COR-L47 (cell line): ENCODE results near the gene RAB3C.

ENCODE experiments used
- DNase-seq: peaks from one replicate; lab custom pipeline; 2025; lab: John Stamatoyannopoulos, UW

RAB3C gene

DNA sequence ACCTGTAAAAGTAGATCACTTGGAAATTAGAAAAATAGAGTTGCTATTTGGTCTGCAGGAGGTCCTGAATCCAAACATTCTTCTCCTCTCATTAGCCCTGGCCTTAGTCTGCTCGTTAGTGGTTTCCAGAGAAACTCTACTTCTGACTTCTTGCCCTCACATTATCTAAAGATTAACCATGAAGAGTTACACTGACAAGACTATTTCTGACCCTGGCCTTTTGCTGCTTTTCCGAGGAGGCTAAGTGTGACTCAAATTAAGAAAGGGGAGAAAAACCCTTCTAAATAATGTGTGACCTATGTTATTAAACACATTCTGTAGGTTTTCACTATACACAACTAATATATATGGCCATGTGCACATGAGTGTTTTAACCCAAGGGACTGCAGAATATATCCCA, 302.4 kb downstream of the RAB3C start:
- no peak for DNase-seq

DNA sequence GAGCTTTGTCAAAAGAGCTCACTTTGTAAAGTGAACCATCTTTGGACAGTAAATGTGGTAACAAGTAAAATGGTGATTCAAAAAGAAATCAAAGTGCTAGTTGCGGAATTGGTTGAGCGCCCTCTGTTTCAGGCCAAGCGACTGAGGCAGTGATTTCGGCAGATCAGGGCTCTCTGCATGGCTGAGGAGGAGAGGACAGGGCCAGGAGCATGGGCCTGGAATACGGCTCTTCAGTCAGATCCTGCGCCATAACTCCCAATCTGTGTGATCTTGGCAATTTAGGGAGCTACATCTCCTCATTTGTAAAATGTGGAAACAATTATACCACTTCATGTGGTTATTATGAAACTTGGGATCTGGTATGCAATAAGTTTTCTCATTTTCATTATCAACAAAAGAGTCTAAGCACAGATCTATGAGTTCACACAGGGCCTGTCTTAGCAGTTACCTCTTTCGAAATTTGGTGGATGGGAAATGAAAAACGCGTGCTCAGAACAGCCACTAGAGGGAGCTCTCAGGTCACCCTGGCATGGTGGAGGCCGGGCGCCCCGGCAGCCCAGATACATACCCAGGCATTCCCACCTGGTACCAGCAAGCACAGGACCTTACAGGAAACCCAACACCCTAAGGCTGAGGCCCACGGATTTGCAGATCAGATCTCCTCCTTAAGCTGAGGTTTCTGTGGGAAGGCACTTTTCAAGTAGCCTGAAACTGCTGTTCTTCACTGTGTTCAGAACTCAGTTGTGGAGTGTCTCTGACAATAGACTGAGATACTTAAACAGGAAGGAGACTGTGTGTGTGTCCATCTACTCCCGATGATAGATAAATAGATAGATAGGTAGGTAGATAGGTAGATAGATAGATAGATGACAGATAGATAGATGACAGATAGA, 303.7 kb downstream of the RAB3C start:
- DNase-seq = peak; percentile 30

DNA sequence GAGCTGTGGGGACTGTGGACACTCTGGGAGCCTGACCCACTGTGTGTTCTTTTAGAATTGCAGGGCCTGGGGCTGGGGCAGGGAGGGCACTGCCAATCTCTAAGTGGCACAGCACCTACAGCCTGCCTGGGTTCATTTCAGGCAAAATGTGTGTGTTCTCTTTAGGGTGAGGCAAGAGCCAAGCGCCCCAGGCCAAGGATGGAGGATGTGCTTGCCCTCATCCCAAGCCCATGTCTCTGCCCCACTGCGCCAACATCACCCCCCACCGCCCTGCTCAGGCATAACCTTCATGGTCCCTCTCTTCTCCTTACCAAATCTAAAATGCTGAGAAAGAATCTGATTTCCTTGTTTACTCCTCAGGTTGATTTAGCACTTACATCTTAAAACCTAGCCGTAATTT, 304.4 kb downstream of the RAB3C start:
- DNase-seq = no peak

DNA sequence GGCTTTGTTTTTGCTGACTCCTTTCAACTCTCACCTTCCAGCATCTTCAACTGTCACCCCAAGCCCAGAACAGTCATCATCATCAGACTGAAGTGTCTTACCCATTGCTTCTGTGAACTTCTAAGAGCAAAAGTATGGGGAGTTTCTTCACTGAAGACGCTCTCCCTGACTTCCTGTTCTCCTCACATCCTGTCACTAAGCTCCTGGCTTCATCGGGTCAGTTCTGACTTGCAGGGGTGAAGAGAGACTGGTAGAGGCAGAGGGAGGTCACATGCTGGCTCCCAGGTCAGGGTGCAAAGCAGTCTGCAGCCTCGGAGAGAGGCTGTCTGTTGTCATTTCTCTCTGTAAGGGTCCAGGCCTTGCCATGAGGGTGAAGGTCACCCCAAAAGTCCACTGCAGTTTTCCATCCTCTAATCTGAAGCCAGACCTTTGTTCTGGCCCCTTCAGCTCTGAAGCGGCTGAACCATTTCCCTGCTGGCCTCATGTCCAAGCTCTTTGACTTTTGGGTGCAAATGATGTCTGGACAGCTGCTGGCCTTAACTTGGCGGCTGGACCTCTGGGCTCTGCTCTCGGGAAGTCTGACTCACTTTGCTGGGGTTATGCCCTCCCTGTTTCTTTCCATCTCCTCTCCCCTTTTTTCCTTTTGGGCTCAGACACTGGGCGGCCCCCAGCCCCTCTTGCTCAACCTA, 305.0 kb downstream of the RAB3C start:
- no peak for DNase-seq

DNA sequence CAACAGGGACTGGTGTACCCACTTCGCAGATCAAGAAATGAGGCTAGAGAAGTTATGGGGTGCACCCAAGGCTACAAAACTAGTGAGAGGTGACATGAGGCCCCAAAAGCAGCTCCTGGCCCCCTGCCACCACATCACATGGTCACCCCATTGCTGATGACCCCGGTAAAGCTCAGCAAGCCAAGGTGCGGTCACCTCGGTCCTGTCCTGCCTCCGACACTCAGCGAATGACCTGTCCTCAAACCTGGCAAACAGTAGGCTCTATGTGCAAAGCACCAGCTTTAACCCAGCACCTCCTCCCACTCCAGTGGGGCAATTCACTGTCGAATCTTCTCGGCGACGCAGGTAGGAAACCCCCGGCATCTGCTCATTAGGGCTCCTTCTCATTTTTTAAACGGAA, 307.4 kb downstream of the RAB3C start:
- DNase-seq = no peak

DNA sequence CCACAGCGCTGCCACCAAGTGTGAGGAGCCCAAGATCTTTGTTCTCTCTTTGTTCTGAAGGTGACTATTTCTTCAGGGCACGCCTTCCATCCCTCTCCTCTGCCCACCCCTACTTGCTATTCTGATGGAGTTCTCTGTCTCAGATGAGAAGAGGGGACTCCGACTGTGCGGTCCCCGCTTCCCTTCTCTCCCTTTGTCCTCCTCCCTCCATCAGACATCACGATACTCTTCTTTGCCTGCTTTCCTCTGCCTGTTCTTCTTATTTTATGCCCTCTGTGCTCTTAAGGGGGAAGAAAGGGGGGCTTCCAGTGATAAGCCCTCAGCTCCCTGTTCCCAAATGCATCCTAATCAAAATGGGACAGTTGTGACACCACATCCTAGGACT, 307.8 kb downstream of the RAB3C start:
- DNase-seq = no peak

DNA sequence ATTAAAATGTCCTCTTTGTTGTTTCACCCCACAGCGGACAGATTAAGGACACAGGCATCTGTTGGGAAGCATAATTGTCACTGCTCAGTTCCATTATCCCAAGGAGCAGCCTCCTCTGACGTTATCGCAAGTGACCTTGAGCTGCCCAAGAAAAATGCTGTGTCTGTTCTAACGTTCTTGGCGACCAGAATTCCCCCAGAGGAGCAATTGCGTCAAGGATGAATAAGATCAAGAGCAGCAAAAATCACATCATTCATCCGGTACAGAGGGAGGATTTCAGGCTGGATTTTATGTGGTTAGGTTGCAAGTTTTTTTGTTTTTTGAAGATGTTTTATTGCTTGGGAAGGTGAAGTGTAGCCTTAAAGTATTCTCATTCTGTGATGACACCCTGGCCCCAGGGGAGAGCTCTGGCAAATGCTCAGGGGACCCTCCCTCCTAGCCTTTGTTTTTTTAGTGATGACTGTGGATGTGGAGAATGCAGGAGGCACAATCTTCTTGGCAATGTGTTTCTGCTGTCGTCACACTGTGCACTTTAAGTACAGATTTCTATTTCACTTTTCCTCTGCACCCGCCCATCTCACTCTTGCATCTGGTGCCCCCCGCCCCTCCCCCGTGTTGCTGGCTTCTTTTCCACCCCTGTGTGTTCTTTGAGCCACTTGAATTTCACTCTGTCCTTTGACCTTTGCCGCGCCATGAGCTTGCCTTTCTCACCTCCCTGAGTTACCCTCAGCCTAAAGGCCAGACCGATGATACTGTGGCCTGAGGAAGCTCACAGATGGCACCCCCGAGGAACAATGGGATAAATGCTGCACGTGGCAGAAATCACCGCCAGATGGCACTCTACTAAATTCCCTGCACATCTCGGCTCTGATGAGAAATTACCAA, 308.5 kb downstream of the RAB3C start:
- DNase-seq = peak; percentile 57

DNA sequence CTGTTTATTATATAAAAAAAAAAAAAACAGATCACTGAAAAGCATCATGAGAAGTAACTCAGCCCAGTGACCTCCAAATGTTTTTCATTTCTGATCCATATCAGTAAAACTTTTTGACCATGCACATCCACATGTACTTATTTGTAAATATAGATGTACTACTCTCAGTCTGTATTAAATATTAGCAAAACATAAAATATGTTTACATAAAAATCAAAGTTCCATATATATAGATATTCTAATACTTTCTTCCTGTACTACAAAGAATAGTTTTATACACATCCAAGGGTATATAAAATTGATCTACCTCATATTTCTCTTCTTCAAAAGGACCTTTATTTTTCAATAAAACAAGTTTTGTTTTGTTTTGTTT, 309.1 kb downstream of the RAB3C start:
- no peak for DNase-seq

DNA sequence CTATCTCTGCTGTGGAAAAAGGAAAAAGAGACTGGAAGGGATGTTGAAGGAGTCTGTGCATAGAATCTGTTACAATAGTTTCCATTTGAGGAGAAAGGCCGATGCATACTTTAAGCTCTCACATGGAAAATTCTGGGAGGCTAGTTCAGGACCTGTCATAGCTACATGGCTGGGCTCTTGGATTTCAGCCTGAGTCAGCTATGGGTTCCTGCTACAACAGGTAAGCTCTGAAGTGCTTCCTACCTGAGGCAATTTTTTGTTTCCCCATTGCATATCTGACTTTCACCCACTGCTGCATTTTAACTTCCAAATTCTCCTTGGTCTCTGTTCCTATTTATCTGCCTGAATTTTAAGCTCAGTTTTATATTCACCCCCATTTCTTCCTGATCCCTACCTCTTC, 310.7 kb downstream of the RAB3C start:
- DNase-seq = no peak

DNA sequence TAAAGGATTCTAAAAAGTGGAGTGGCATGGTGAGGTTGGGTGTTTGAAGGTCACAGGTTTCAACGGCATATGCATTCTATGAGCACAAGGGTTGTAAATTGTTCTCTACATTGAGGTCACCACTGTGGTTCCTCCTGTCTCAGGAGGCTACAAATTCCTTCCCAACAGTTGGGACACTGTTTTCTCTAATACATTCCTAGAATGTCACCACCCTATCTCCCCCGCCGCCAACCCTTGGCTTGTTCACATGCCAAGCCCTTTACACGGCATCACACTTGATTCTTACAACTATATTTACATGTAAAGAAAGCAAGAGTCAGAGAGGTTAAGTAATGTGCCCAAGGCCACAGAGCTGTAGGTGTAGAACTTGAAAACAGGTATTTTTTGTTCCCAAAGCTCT, 315.1 kb downstream of the RAB3C start:
- DNase-seq = no peak

DNA sequence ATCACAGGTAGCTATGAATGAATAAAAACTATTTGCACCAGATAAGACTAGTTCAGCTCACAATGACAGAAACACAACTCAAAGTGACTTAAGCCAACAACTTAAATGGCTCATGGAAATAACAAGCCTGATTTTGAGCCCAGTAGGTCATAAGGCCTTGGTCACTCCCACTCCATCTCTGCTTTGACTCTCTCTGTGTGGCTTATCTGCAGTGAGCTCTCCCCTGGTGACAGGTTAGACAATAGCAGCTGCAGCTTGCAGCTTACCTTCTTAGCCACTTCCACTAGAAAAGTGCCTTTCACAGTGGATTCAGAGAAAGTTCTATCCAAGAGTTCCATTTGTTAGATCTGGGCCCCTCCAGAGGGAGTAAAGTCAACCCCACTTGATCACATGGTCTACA, 315.7 kb downstream of the RAB3C start:
- DNase-seq = no peak

DNA sequence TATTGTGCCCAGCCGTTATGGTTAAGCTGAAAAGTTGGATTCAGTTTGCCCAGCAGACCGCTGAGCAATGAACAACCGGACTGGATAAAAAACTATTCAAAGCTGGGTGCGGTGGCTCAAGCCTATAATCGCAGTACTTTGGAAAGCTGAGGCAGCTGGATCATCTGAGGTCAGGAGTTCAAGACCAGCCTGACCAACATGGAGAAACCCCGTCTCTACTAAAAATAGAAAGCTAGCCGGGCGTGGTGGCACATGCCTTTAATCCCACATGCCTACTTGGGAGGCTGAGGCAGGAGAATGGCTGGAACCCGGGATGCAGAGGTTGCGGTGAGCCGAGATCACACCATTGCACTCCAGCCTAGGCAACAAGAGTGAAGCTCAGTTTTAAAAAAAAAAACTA, 318.4 kb downstream of the RAB3C start:
- no peak for DNase-seq

DNA sequence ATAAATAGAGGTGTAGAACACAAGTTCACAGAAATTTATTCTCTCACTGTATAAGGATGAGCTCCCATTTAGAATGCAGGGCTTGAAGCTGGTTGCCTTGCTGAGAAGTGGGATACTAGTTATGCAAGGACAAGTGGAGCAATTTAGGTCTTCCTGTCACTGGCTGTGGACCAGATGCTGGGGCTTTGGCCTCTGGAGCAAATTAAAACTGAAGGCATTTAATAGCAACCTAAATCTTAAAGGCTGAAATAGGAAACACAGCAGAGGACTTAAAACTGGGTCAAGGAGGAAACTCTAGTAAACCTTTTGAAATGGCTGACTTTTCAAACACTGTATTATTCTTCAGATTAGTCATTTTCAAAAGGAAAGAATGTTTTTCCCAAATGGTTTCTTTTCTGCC, 319.4 kb downstream of the RAB3C start:
- DNase-seq = no peak

DNA sequence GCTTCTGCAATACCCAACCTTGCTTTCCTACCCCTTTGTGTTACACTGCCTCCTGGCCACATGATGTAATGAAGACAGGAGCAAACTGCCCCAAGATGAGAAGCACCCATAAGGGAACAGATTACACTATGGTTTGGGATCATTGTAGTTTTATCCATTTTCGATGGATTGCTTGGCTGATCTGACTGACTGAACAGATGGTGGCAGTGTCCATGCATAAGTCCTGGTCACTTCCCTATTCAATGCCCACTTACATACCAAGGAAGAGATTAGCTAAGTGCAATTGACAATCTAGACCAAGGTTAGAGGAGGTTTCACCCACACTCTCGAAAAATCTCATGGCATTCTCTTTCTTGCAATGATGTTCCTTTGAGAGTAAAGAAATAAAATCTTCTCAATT, 319.9 kb downstream of the RAB3C start:
- DNase-seq = no peak

DNA sequence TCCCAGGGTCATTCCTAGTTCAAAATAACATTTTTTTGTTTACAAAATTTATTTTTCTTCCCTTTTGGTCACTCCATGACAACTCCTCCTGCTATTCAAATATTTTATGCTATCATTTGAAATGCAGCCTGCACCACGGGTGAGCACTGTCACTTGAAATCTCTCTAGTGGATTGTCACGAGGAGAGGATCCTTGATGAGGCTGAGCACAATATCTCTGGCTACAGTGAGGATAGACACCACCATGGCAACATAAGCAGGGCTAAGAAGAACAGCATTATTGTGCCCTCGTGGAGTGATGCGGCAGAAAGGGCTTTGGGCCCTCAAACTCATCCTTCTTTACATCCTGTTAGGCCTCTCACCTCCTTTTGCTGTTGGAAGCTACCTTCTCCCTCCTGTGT, 321.9 kb downstream of the RAB3C start:
- DNase-seq = no peak

DNA sequence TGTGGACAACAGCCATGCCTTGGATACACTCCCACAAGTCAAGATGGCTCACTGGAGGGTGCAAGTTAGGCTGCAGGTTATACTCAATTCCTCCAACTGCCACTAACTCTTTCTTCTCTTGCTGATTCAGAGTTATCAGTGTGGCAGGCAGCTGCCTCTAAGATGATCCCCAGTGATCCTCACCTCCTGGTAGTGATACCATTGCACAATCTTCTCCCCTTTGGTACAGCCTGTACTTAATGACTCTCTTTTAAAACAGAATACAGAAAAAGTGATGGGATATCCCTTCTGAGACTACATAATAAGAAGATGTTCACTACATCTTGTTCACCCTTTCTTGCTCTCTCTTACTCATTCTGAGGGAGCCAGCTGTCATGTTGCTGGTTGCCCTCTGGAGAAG, 323.1 kb downstream of the RAB3C start:
- no peak for DNase-seq
